MM.1S (cell line): ENCODE measurements around the gene COL4A3.

Source experiments
- DNase-seq: peaks from one replicate; pipeline ENCODE4 v3.0.0-alpha.2; 2015
- H2AFZ ChIP-seq: fragments of 300-600 bp; sonication (generic); 2 replicates; pipeline ENCODE4 v1.6.0; 2016; ENCODE audit warnings: antibody characterized with exemption, low read length
- H3F3A ChIP-seq: fragments of 300-600 bp; sonication (generic); 2 replicates; pipeline ENCODE4 v1.6.1; 2016; ENCODE audit warnings: mild to moderate bottlenecking, antibody characterized with exemption, low read length, moderate library complexity, mixed read lengths; ENCODE audit not compliant: insufficient read depth
- H3K27ac ChIP-seq: fragments of 300-600 bp; sonication (generic); 2 replicates; pipeline ENCODE4 v1.5.1; 2016; ENCODE audit warnings: mild to moderate bottlenecking, low read length
- H3K27me3 ChIP-seq: fragments of 300-600 bp; sonication (generic); replicated peaks from 2 replicates; pipeline ENCODE4 v1.6.0; 2016; ENCODE audit warnings: low read length; ENCODE audit not compliant: insufficient read depth
- H3K36me3 ChIP-seq: fragments of 300-600 bp; sonication (generic); replicated peaks from 2 replicates; pipeline ENCODE4 v1.6.1; 2016; ENCODE audit warnings: mild to moderate bottlenecking, low read length, mixed read lengths; ENCODE audit not compliant: insufficient read depth
- H3K4me1 ChIP-seq: fragments of 300-600 bp; sonication (generic); 2 replicates; pipeline ENCODE4 v1.6.1; 2016; ENCODE audit warnings: low read length, mixed read lengths
- H3K4me2 ChIP-seq: fragments of 300-600 bp; sonication (generic); 2 replicates; pipeline ENCODE4 v1.6.0; 2016; ENCODE audit warnings: low read depth, low read length
- H3K4me3 ChIP-seq: fragments of 300-600 bp; sonication (generic); 2 replicates; pipeline ENCODE4 v1.5.1; 2016; ENCODE audit warnings: low read length, mixed read lengths
- H3K79me2 ChIP-seq: fragments of 300-600 bp; sonication (generic); 2 replicates; pipeline ENCODE4 v1.6.1; 2016; ENCODE audit warnings: mixed run types, low read length, mixed read lengths
- H3K9ac ChIP-seq: fragments of 300-600 bp; sonication (generic); 2 replicates; pipeline ENCODE4 v1.6.1; 2016; ENCODE audit warnings: low read length, mixed read lengths
- H3K9me2 ChIP-seq: fragments of 300-600 bp; sonication (generic); replicated peaks from 2 replicates; pipeline ENCODE4 v1.6.1; 2016; ENCODE audit warnings: mild to moderate bottlenecking, low read length, mixed read lengths; ENCODE audit not compliant: insufficient read depth
- H3K9me3 ChIP-seq: fragments of 300-600 bp; sonication (generic); replicated peaks from 2 replicates; pipeline ENCODE4 v1.6.1; 2016; ENCODE audit warnings: mild to moderate bottlenecking, low read length, mixed read lengths; ENCODE audit not compliant: insufficient read depth
- H4K20me1 ChIP-seq: fragments of 300-600 bp; sonication (generic); 2 replicates; pipeline ENCODE4 v1.6.1; 2016; ENCODE audit warnings: mild to moderate bottlenecking, low read length, moderate library complexity, mixed read lengths; ENCODE audit not compliant: insufficient read depth
- EZH2 ChIP-seq: fragments of 300-600 bp; sonication (generic); optimal IDR thresholded peaks from 2 replicates; pipeline ENCODE3; 2017; ENCODE audit warnings: low read depth, mild to moderate bottlenecking, antibody characterized with exemption, low read length, mixed read lengths
- EZH2phosphoT487 ChIP-seq: fragments of 300-600 bp; sonication (generic); IDR thresholded peaks from 2 replicates; pipeline ENCODE4 v1.6.1; 2018; ENCODE audit warnings: antibody characterized with exemption, low read length
- TF ChIP-seq, protein P1 (sequence below): fragments of 300-600 bp; sonication (generic); IDR thresholded peaks from 2 replicates; pipeline ENCODE4 v1.5.1; 2016; ENCODE audit warnings: antibody characterized with exemption, low read length, mixed read lengths

COL4A3 gene

DNA sequence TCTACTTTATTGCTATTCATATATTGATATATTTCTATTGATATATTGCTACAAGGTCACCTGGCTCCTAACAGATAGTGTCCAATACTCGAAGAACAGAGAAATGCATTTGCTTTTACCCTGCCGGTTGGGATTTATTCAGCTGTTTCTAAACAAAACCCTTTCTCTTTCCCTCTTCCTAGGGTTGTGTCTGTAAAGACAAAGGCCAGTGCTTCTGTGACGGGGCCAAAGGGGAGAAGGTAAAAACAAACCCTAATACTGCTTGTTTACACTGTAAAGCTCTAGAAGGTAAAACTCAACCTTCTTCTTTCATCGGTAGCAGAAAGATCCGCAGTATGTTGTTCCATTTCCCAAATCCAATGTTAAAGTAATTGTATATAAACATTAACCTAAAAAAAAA, 73.4 kb downstream of the COL4A3 start:
- Histone ChIP-seq H4K20me1 (no peaks in the 10 kb centered on the region), H3K4me1 (no peaks in the 10 kb centered on the region), H3F3A (no peaks in the 10 kb centered on the region), H3K9ac (no peak overlapping the region), H3K9me3 (no peaks in the 10 kb centered on the region), H3K4me2 (no peak overlapping the region), H2AFZ (no peak overlapping the region), H3K9me2 (no peaks in the 10 kb centered on the region), H3K27ac (no peak overlapping the region), H3K79me2 (no peaks in the 10 kb centered on the region), H3K4me3 (no peak overlapping the region), H3K27me3 (no peaks in the 10 kb centered on the region), H3K36me3 (no peaks in the 10 kb centered on the region)
- DNase-seq = no peak
- TF ChIP-seq, protein P1, sequence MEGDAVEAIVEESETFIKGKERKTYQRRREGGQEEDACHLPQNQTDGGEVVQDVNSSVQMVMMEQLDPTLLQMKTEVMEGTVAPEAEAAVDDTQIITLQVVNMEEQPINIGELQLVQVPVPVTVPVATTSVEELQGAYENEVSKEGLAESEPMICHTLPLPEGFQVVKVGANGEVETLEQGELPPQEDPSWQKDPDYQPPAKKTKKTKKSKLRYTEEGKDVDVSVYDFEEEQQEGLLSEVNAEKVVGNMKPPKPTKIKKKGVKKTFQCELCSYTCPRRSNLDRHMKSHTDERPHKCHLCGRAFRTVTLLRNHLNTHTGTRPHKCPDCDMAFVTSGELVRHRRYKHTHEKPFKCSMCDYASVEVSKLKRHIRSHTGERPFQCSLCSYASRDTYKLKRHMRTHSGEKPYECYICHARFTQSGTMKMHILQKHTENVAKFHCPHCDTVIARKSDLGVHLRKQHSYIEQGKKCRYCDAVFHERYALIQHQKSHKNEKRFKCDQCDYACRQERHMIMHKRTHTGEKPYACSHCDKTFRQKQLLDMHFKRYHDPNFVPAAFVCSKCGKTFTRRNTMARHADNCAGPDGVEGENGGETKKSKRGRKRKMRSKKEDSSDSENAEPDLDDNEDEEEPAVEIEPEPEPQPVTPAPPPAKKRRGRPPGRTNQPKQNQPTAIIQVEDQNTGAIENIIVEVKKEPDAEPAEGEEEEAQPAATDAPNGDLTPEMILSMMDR = no peak

DNA sequence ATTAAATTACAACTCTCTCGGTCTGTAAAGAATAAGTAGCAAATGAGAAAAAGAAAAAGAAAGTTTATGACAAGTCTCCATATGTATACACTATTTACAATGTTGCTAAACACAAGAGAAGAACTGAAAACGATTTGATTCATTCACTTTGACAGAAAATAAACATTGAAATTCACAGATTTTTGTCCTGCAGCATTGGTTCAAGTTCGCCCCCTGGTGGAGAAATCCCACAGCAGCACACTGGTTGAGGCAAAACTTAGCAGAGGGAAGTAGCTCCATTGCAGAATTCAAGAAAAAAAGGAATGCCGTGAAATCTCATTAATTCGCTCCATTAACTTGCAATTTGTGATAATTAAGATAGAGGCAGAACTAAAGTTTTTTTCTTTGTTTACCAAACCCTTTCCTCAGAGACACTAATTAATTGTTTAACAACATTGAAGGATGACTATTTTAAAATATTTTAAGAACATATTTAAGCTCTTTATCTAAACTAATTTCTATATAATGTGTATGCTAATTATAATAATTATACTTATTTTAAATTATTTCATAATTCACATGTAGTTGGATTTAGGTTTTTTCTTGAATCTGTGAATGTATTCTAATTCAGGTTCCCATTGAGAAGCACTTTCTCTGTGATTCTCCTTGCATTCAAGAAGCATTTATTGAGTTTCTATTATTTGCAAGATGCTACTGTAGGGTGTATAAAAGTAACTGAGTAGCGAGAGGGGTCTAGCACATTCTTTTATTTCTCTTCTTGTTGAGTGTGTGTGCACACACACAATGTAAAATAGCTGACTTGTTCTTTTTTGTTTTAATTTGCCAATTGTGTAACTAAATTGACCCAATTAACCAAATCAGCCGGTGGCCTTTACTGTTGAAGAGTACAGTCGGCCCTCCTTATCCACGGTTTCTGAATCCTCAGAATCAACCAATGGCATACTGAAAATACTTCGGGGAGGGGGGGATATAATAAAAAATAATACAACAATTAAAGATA, 74.1 kb downstream of the COL4A3 start:
- Histone ChIP-seq H3K79me2 (no peaks in the 10 kb centered on the region), H4K20me1 (no peaks in the 10 kb centered on the region)
- no peak for TF ChIP-seq EZH2
- TF ChIP-seq, protein P1 = peak; percentile 98

DNA sequence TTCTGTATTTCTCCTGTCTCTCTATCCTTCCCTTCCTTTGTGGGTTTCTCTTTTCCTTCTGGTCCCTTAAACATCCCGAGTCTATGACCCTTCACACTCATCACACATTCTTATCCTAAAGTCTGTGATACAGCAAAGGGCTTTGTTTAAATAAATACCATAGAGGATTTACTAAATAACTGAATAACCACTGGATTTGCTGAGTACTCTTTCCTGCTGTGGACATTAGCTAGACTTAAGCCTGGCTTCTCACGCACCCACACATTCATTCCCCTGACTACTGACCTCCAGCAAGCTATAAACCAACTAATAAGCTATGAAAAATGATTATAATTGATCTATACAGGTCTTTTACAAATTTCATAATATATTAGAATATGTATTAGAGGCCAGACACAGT, 76.6 kb downstream of the COL4A3 start:
- Histone ChIP-seq H3K27me3 (no peaks in the 10 kb centered on the region), H3K27ac (no peak overlapping the region), H3K4me2 (no peak overlapping the region), H3K9me3 (no peaks in the 10 kb centered on the region), H3K9me2 (no peaks in the 10 kb centered on the region), H4K20me1 (no peaks in the 10 kb centered on the region), H3K79me2 (no peaks in the 10 kb centered on the region), H2AFZ (no peak overlapping the region), H3F3A (no peaks in the 10 kb centered on the region), H3K9ac (no peak overlapping the region), H3K4me1 (no peaks in the 10 kb centered on the region), H3K4me3 (no peak overlapping the region), H3K36me3 (no peaks in the 10 kb centered on the region)
- TF ChIP-seq EZH2 (no peak), EZH2phosphoT487 (no peak)
- TF ChIP-seq, protein P1 = no peak
- no peak for DNase-seq

More for the DNA sequence above, 74.1 kb downstream of the COL4A3 start:
- H3K9ac ChIP-seq = no peak overlapping the region
- H3K9me3 ChIP-seq = no peaks in the 10 kb centered on the region
- no peaks in the 10 kb centered on the region for H3K9me2 ChIP-seq
- H3K36me3 ChIP-seq = no peaks in the 10 kb centered on the region
- no peak overlapping the region for H3K4me3 ChIP-seq
- H3F3A ChIP-seq = no peaks in the 10 kb centered on the region
- H2AFZ ChIP-seq = no peak overlapping the region
- H3K27me3 ChIP-seq = no peaks in the 10 kb centered on the region
- H3K27ac ChIP-seq = no peak overlapping the region
- H3K4me2 ChIP-seq = no peak overlapping the region
- peak; percentile 66 for DNase-seq
- no peaks in the 10 kb centered on the region for H3K4me1 ChIP-seq
